IMR-90 (cell line): Measurements from ENCODE around the gene SH3BP5. TPM values are rescaled to one million over a fixed set of nuclear protein-coding genes. Genes with fewer than 3 reads are reported as not detected.

Source experiments
- ATAC-seq: fragments of 200-7000 bp; cut with Tn5 transposase; 2 replicates; pipeline ENCODE4 v1.9.1; 2020; ENCODE audit warnings: low read depth, mild to moderate bottlenecking, moderate library complexity
- BruUV-seq: library from RNA; stranded (reverse); fragments of 400-500 nt; replicated peaks from 2 replicates; lab custom pipeline; 2021; lab: Mats Ljungman, UMichigan
- CTCF ChIA-PET: fragments of 300-600 bp; formaldehyde crosslinking; extraction: SDS; loops from one replicate; lab custom pipeline; 2021; ENCODE audit warnings: antibody characterized with exemption; lab: Yijun Ruan, JAX
- POLR2A ChIA-PET: fragments of 300-600 bp; sonication (Branson Sonifier 250); formaldehyde crosslinking; loops from one replicate; lab custom pipeline; 2022; ENCODE audit warnings: antibody characterized with exemption; ENCODE audit not compliant: unreplicated experiment; lab: Charles Lee
- DNase-seq: peaks from one replicate; pipeline ENCODE4 v3.0.0; 2013
- H2AFZ ChIP-seq: replicated peaks from 2 replicates; pipeline ENCODE3; 2013; ENCODE audit warnings: low read length, mild to moderate bottlenecking; ENCODE audit not compliant: poor library complexity
- H2AK5ac ChIP-seq: 2 replicates; pipeline ENCODE4 v1.6.1; 2013; ENCODE audit warnings: low read depth, low read length, inconsistent platforms
- H2AK9ac ChIP-seq: replicated peaks from 2 replicates; pipeline ENCODE3; 2013; ENCODE audit warnings: mild to moderate bottlenecking, low read depth, low read length, moderate library complexity; ENCODE audit not compliant: poor library complexity
- H2BK120ac ChIP-seq: 2 replicates; pipeline ENCODE4 v1.6.1; 2013; ENCODE audit warnings: low read depth, low read length, inconsistent platforms
- H2BK15ac ChIP-seq: 3 replicates; pipeline ENCODE4 v1.6.1; 2013; ENCODE audit warnings: low read depth, low read length, inconsistent platforms
- H2BK20ac ChIP-seq: 2 replicates; pipeline ENCODE4 v1.6.1; 2013; ENCODE audit warnings: low read depth, mild to moderate bottlenecking, inconsistent platforms, low read length, moderate library complexity
- H2BK5ac ChIP-seq: 2 replicates; pipeline ENCODE4 v1.6.1; 2013; ENCODE audit warnings: mild to moderate bottlenecking, low read depth, low read length, inconsistent platforms; ENCODE audit not compliant: poor library complexity, severe bottlenecking
- H3K14ac ChIP-seq: replicated peaks from 2 replicates; pipeline ENCODE4 v1.6.1; 2013; ENCODE audit warnings: low read depth, low read length, inconsistent platforms
- H3K18ac ChIP-seq: 2 replicates; pipeline ENCODE4 v1.6.1; 2013; ENCODE audit warnings: low read depth, low read length, control low read depth
- H3K23ac ChIP-seq: 2 replicates; pipeline ENCODE4 v1.6.1; 2013; ENCODE audit warnings: low read depth, low read length, inconsistent platforms
- H3K27ac ChIP-seq: 2 replicates; pipeline ENCODE4 v1.5.1; 2013; ENCODE audit warnings: mild to moderate bottlenecking, control low read depth, low read length; ENCODE audit not compliant: insufficient read depth
- H3K27me3 ChIP-seq: 2 replicates; pipeline ENCODE4 v1.6.1; 2013; ENCODE audit warnings: low read length; ENCODE audit not compliant: control insufficient read depth, insufficient read depth
- H3K36me3 ChIP-seq: 2 replicates; pipeline ENCODE4 v1.6.1; 2013; ENCODE audit warnings: low read length, mixed read lengths; ENCODE audit not compliant: control insufficient read depth, insufficient read depth
- H3K4ac ChIP-seq: 2 replicates; pipeline ENCODE4 v1.6.1; 2013; ENCODE audit warnings: low read depth, low read length, inconsistent platforms
- H3K4me1 ChIP-seq: 2 replicates; pipeline ENCODE4 v1.6.1; 2013; ENCODE audit warnings: low read length, mixed read lengths; ENCODE audit not compliant: control insufficient read depth, insufficient read depth
- H3K4me2 ChIP-seq: 2 replicates; pipeline ENCODE4 v1.6.1; 2013; ENCODE audit warnings: low read depth, mild to moderate bottlenecking, control low read depth, low read length, moderate library complexity
- H3K4me3 ChIP-seq: 2 replicates; pipeline ENCODE4 v1.5.1; 2013; ENCODE audit warnings: low read depth, mild to moderate bottlenecking, control low read depth, low read length, moderate library complexity; ENCODE audit not compliant: insufficient read depth
- H3K56ac ChIP-seq: 2 replicates; pipeline ENCODE4 v1.6.1; 2013; ENCODE audit warnings: low read length, inconsistent platforms; ENCODE audit not compliant: insufficient read depth; ENCODE audit errors: extremely low read depth
- H3K79me1 ChIP-seq, 2 experiments: 2 replicates each; pipeline ENCODE4 v1.6.1; 2013; ENCODE audit warnings: low read length in 2 of 2, inconsistent platforms in 1 of 2, low read depth in 1 of 2
- H3K9ac ChIP-seq: 2 replicates; pipeline ENCODE4 v1.6.1; 2013; ENCODE audit warnings: low read depth, low read length, control low read depth
- H3K9me1 ChIP-seq: 2 replicates; pipeline ENCODE4 v1.6.1; 2013; ENCODE audit warnings: low read length, inconsistent platforms; ENCODE audit not compliant: insufficient read depth
- H3K9me3 ChIP-seq: 2 replicates; pipeline ENCODE4 v1.6.1; 2013; ENCODE audit warnings: low read length; ENCODE audit not compliant: control insufficient read depth, insufficient read depth
- H4K20me1 ChIP-seq: 2 replicates; pipeline ENCODE4 v1.6.1; 2013; ENCODE audit warnings: low read length, inconsistent platforms; ENCODE audit not compliant: insufficient read depth
- H4K5ac ChIP-seq: 2 replicates; pipeline ENCODE4 v1.6.1; 2013; ENCODE audit warnings: mild to moderate bottlenecking, low read depth, low read length, control low read depth
- H4K8ac ChIP-seq, 2 experiments: 2 replicates each; pipeline ENCODE4 v1.6.1; 2013; ENCODE audit warnings: low read depth in 2 of 2, low read length in 2 of 2, control low read depth in 1 of 2, inconsistent platforms in 1 of 2
- H4K91ac ChIP-seq: 2 replicates; pipeline ENCODE4 v1.6.1; 2013; ENCODE audit warnings: low read depth, low read length, inconsistent platforms; ENCODE audit not compliant: insufficient read depth
- BHLHE40 ChIP-seq: fragments of 150-350 bp; IDR thresholded peaks from 2 replicates; pipeline ENCODE4 v1.6.1; 2016; ENCODE audit warnings: mild to moderate bottlenecking, low read depth, low read length
- CEBPB ChIP-seq: IDR thresholded peaks from 2 replicates; pipeline ENCODE4 v1.6.1; 2012; ENCODE audit warnings: low read depth, low read length, improper control_type of control experiment
- CHD1 ChIP-seq: IDR thresholded peaks from 2 replicates; pipeline ENCODE4 v1.6.1; 2012; ENCODE audit warnings: low read depth, low read length, improper control_type of control experiment
- CTCF ChIP-seq: conservative IDR thresholded peaks from 2 replicates; pipeline ENCODE4 v1.5.1; 2012; ENCODE audit warnings: mild to moderate bottlenecking, low read depth, low read length, improper control_type of control experiment
- FOS ChIP-seq: fragments of 150-350 bp; IDR thresholded peaks from 2 replicates; pipeline ENCODE4 v1.6.1; 2016; ENCODE audit warnings: low read depth, low read length
- MAFK ChIP-seq: IDR thresholded peaks from 2 replicates; pipeline ENCODE4 v1.6.1; 2012; ENCODE audit warnings: low read depth, low read length, improper control_type of control experiment
- MAZ ChIP-seq: IDR thresholded peaks from 2 replicates; pipeline ENCODE4 v1.6.1; 2012; ENCODE audit warnings: low read depth, mild to moderate bottlenecking, low read length, improper control_type of control experiment, moderate library complexity, borderline replicate concordance
- MXI1 ChIP-seq: IDR thresholded peaks from 2 replicates; pipeline ENCODE4 v1.6.1; 2012; ENCODE audit warnings: low read depth, mild to moderate bottlenecking, low read length, moderate library complexity, borderline replicate concordance
- POLR2A ChIP-seq: IDR thresholded peaks from 2 replicates; pipeline ENCODE4 v1.6.1; 2012; ENCODE audit warnings: mild to moderate bottlenecking, low read depth, low read length
- RAD21 ChIP-seq: IDR thresholded peaks from 2 replicates; pipeline ENCODE4 v1.6.1; 2012; ENCODE audit warnings: low read length, improper control_type of control experiment
- RCOR1 ChIP-seq: IDR thresholded peaks from 2 replicates; pipeline ENCODE4 v1.6.1; 2012; ENCODE audit warnings: mild to moderate bottlenecking, low read length, improper control_type of control experiment; ENCODE audit not compliant: insufficient replicate concordance
- RFX5 ChIP-seq: IDR thresholded peaks from 2 replicates; pipeline ENCODE4 v1.8.0; 2012; ENCODE audit warnings: low read depth, mild to moderate bottlenecking, low read length, moderate library complexity
- SMC3 ChIP-seq: fragments of 150-350 bp; IDR thresholded peaks from 2 replicates; pipeline ENCODE4 v1.6.1; 2016; ENCODE audit warnings: low read depth, mild to moderate bottlenecking, antibody characterized with exemption, low read length, moderate library complexity
- USF2 ChIP-seq: fragments of 150-350 bp; IDR thresholded peaks from 2 replicates; pipeline ENCODE4 v1.6.1; 2017; ENCODE audit warnings: mild to moderate bottlenecking, antibody characterized with exemption, low read length, low read depth
- WGBS, 2 experiments: methylation state at CpG; one replicate each; pipeline versions ENCODE4 v1.1.5 to v1.1.7; 2013; ENCODE audit warnings: missing lambda C conversion rate in 2 of 2; ENCODE audit not compliant: insufficient read length in 1 of 2; ENCODE audit errors: extremely low coverage in 2 of 2; 5-methylcytosine and 5-hydroxymethylcytosine counted together
- dilution Hi-C: fragments of 300-500 bp; cut with HindIII; formaldehyde crosslinking; loops from one replicate; pipeline ENCODE4 v1.14.3; 2018; ENCODE audit warnings: low sequenced_read_pairs; ENCODE audit not compliant: unreplicated experiment
- in situ Hi-C: fragments of 300-500 bp; cut with MboI; formaldehyde crosslinking; loops from 3 replicates; pipeline ENCODE4 v1.14.3; 2019; ENCODE audit warnings: low sequenced_read_pairs, inconsistent platforms, mixed read lengths
- intact Hi-C: fragments of 100-400 bp; cut with micrococcal nuclease; formaldehyde crosslinking; loops from 2 replicates; pipeline ENCODE4 v1.10.0; 2022
- polyA plus RNA-seq, 3 experiments: library from polyadenylated mRNA; depleted of rRNA; stranded (reverse); fragments of >200 nt; gene quantifications; 2 replicates each; pipeline ENCODE4 v1.2.3, GENCODE V29; 2012; ENCODE audit warnings: low replicate concordance in 1 of 3
- total RNA-seq: library from RNA; depleted of rRNA; stranded (reverse); fragments of >200 nt; gene quantifications from 2 replicates; pipeline ENCODE4 v1.2.3, GENCODE V29; 2012

SH3BP5 gene
- total and polyA plus RNA-seq, 2 of the 4 experiments (the other 2 are of a cell fraction), result 14.0 to 23.5 TPM

GRCh38 chr3:15294929-15295328 is 37.5 kb downstream of the SH3BP5 start:
- Histone ChIP-seq H3K4ac (no peak overlapping the region), H3K56ac (no peak overlapping the region), H3K36me3 (no peaks in the 10 kb centered on the region), H4K5ac (no peak overlapping the region), H3K23ac (no peak overlapping the region), H3K4me1 (peaks cover 3% of the 10 kb centered on the region; the same call in 1 of the 2 replicates), H2AK5ac (no peak overlapping the region), H3K9ac (no peak overlapping the region), H3K9me1 (no peaks in the 10 kb centered on the region), H3K18ac (no peak overlapping the region), H3K79me1 (0 out of 4 replicates have a peak, but pooled peaks cover 0 to 2% of the 10 kb centered on the region in 2 experiments), H2AK9ac (no peak overlapping the region), H3K14ac (no peak overlapping the region), H3K4me3 (no peak overlapping the region), H4K91ac (no peak overlapping the region), H3K9me3 (no peaks in the 10 kb centered on the region), H2BK20ac (no peak overlapping the region), H3K4me2 (no peak overlapping the region), H4K20me1 (no peaks in the 10 kb centered on the region), H2BK5ac (no peak overlapping the region), H3K27me3 (no peaks in the 10 kb centered on the region), H2BK15ac (no peak overlapping the region), H2BK120ac (no peak overlapping the region), H2AFZ (no peak overlapping the region), H3K27ac (no peak overlapping the region), H4K8ac (no peak overlapping the region)
- in situ Hi-C loops, result no loop called here
- ATAC-seq, result no peak
- dilution Hi-C loops, result no loop called here
- CTCF ChIA-PET, result no interaction called here
- DNase-seq, result no peak
- TF ChIP-seq RFX5, result no peak
- no peak for TF ChIP-seq FOS
- no peak for TF ChIP-seq MAZ
- no peak for TF ChIP-seq POLR2A
- TF ChIP-seq MAFK, result no peak
- TF ChIP-seq BHLHE40, result no peak
- TF ChIP-seq USF2, result no peak
- no peak for TF ChIP-seq SMC3
- TF ChIP-seq CHD1, result no peak
- no peak for TF ChIP-seq CEBPB
- no peak for TF ChIP-seq RCOR1
- TF ChIP-seq CTCF, result no peak
- no peak for TF ChIP-seq RAD21
- TF ChIP-seq MXI1, result no peak
- 83% methylated on average over 2 of the region's 5 CpGs; no CpG with 5 or more reads in 1 of the 2 experiments for WGBS, 2 experiments
- intact Hi-C loops, result no loop called here
- no TSS peak for BruUV-seq
- POLR2A ChIA-PET, result no interaction called here
